ENCODE measurements around the gene SPRR4.

GRCh38 chr1:152972196-152972886, 1.9 kb downstream of the SPRR4 start:
- TF ChIP-seq CTCF (conservative IDR thresholded peaks at IDR 0.05; ENCODE audit: low read depth, low read length) (no peak), EZH2 (IDR thresholded peaks at IDR 0.05; ENCODE audit: borderline replicate concordance, low read depth, low read length, poor library complexity, severe bottlenecking) (no peak)

All from A673 (cell line).